Cerebellar nuclear complex (tissue), 1 donor: Measurements from ENCODE around the gene DNHD1.

Source experiments
- DNase-seq, 2 experiments: peaks; one replicate each; lab custom pipeline; 2025; lab: John Stamatoyannopoulos, UW

The DNHD1 gene

GRCh38 chr11:6530848-6531247, 33.8 kb downstream of the DNHD1 start:
- DNase-seq: no peak

GRCh38 chr11:6531267-6531752, 34.2 kb downstream of the DNHD1 start:
- DNase-seq: peak in 1 of 2 experiments; percentile 27

- DNase-seq: no peak
Measured at GRCh38 chr11:6538456-6538855, 41.4 kb downstream of the DNHD1 start.

GRCh38 chr11:6538945-6539344, 41.9 kb downstream of the DNHD1 start:
- no peak for DNase-seq

GRCh38 chr11:6539748-6540268, 42.7 kb downstream of the DNHD1 start:
- DNase-seq: no peak

GRCh38 chr11:6541356-6541755, 44.3 kb downstream of the DNHD1 start:
- DNase-seq: no peak

GRCh38 chr11:6542727-6543126, 45.6 kb downstream of the DNHD1 start:
- no peak for DNase-seq

- no peak for DNase-seq
Measured at GRCh38 chr11:6544921-6545850, 48.1 kb downstream of the DNHD1 start.

- peak; percentile 83 to 90 for DNase-seq
Measured at GRCh38 chr11:6545917-6546605, 49.0 kb downstream of the DNHD1 start.

GRCh38 chr11:6546735-6547134, 49.7 kb downstream of the DNHD1 start:
- no peak for DNase-seq

GRCh38 chr11:6547177-6547576, 50.1 kb downstream of the DNHD1 start:
- no peak for DNase-seq

GRCh38 chr11:6548121-6548520, 51.0 kb downstream of the DNHD1 start:
- DNase-seq: no peak

GRCh38 chr11:6548641-6549040, 51.6 kb downstream of the DNHD1 start:
- no peak for DNase-seq

GRCh38 chr11:6553634-6554033, 56.6 kb downstream of the DNHD1 start:
- DNase-seq: no peak

- no peak for DNase-seq
Measured at GRCh38 chr11:6554828-6555706, 58.0 kb downstream of the DNHD1 start.

- no peak for DNase-seq
Measured at GRCh38 chr11:6556139-6556949, 59.3 kb downstream of the DNHD1 start.

GRCh38 chr11:6557063-6557462, 60.0 kb downstream of the DNHD1 start:
- no peak for DNase-seq

GRCh38 chr11:6557761-6558674, 60.9 kb downstream of the DNHD1 start:
- no peak for DNase-seq

- no peak for DNase-seq
Measured at GRCh38 chr11:6559369-6559768, 62.3 kb downstream of the DNHD1 start.

- no peak for DNase-seq
Measured at GRCh38 chr11:6561288-6561687, 64.2 kb downstream of the DNHD1 start.
